Myocyte (in vitro differentiated cells): ENCODE measurements around the gene CDC42BPA. TPM values are rescaled to one million over a fixed set of nuclear protein-coding genes. Genes with fewer than 3 reads are reported as not detected.
A peak's percentile ranks its signal among the peaks of the same experiment; 100 is the strongest.
"Not testable (repeated sequence)": the region's sequence is repeated elsewhere in the genome, so short reads cannot be mapped to it uniquely, and the experiment has no call there.

ENCODE experiments used
- DNase-seq: peaks from one replicate; pipeline ENCODE4 v3.0.0-alpha.2; 2012; ENCODE audit warnings: low read depth
- polyA plus RNA-seq: library from polyadenylated mRNA; unstranded; fragments of >200 nt; gene quantifications from one replicate; pipeline ENCODE4 v1.2.1, GENCODE V29; 2012; ENCODE audit warnings: missing spikeins
- total RNA-seq: library from RNA; depleted of rRNA; stranded (reverse); fragments of >200 nt; gene quantifications from 2 replicates; pipeline ENCODE4 v1.2.3, GENCODE V29; 2014

CDC42BPA gene, protein sequence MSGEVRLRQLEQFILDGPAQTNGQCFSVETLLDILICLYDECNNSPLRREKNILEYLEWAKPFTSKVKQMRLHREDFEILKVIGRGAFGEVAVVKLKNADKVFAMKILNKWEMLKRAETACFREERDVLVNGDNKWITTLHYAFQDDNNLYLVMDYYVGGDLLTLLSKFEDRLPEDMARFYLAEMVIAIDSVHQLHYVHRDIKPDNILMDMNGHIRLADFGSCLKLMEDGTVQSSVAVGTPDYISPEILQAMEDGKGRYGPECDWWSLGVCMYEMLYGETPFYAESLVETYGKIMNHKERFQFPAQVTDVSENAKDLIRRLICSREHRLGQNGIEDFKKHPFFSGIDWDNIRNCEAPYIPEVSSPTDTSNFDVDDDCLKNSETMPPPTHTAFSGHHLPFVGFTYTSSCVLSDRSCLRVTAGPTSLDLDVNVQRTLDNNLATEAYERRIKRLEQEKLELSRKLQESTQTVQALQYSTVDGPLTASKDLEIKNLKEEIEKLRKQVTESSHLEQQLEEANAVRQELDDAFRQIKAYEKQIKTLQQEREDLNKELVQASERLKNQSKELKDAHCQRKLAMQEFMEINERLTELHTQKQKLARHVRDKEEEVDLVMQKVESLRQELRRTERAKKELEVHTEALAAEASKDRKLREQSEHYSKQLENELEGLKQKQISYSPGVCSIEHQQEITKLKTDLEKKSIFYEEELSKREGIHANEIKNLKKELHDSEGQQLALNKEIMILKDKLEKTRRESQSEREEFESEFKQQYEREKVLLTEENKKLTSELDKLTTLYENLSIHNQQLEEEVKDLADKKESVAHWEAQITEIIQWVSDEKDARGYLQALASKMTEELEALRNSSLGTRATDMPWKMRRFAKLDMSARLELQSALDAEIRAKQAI (N-terminal part only)
- 37.0 and 54.3 TPM in 2 replicates for total RNA-seq
- 16.0 TPM for polyA plus RNA-seq

GRCh38 chr1:227318016-227318852 is at the start of gene CDC42BPA:
Gene CDC42BPA (minus strand): TSS chr1:227318492. CDS start chr1:227317182, 1,310 bp downstream.
- DNase-seq = peak; percentile 94

GRCh38 chr1:227368009-227368408 is 49.7 kb upstream of the CDC42BPA start:
- no peak for DNase-seq

- no peak for DNase-seq
These were observed 47.5 kb upstream of the CDC42BPA start for GRCh38 chr1:227365473-227366431.

GRCh38 chr1:227364657-227365056 is 46.4 kb upstream of the CDC42BPA start:
- DNase-seq = no peak

DNA sequence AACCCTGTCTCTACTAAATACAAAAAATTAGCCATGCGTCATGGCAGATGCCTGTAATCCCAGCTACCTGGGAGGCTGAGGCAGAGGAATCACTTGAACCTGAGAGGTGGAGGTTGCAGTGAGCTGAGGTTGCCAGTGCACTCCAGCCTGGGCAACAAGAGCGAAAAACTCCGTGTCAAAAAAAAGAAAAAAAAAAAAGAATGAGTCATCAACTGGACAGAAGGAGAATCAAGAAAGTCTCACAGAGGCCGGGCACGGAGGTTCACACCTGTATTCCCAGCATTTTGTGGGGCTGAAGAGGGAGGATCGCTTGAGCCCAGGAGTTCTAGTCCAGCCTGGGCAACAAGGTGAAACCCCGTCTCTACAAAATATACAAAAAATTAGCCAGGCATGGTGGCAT is 45.5 kb upstream of the CDC42BPA start:
- DNase-seq = no peak

- no peak for DNase-seq
These were observed 43.7 kb upstream of the CDC42BPA start for GRCh38 chr1:227362039-227362438.

GRCh38 chr1:227357927-227358302 is 39.6 kb upstream of the CDC42BPA start:
- no peak for DNase-seq

- DNase-seq = peak; percentile 94
These were observed 39.1 kb upstream of the CDC42BPA start for GRCh38 chr1:227357171-227357926.

GRCh38 chr1:227356620-227357146 is 38.4 kb upstream of the CDC42BPA start:
- DNase-seq = no peak

GRCh38 chr1:227355542-227356245 is 37.4 kb upstream of the CDC42BPA start:
- no peak for DNase-seq

DNA sequence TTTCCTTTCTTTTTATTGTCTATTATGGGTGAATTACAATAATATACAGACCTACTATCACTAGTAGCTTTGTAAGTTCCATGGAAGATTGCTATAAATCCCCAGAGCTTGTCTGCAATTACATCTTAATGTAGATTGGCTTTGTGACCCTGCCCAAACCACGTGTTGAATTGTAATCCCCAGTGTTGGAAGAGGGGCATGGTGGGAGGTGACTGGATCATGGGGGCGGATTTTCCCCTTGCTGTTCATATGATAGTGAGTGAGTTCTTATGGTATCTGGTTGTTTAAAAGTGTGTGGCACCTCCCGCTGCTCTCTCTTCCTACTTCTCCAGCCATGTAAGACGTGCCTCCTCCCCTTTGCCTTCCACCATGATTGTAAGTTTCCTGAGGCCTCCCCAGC is 34.9 kb upstream of the CDC42BPA start:
- no peak for DNase-seq

DNA sequence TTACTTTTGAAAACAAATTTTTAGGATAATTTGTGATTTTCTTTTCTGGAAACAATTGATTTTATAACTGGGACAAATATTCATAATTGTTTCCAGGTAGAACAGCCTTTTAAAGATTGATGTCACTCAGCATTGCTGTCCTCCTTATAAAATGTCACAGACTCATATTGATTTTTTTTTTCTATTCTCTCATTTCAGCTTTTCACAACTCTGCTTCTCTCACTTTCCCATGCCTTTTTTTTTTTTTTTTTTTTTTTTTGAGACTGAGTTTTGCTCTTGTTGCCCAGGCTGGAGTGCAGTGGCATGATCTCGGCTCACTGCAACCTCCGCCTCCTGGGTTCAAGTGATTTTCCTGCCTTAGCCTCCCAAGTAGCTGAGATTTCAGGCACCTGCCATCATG is 33.9 kb upstream of the CDC42BPA start:
- DNase-seq = not testable (repeated sequence)

- DNase-seq = peak; percentile 52
These were observed 33.2 kb upstream of the CDC42BPA start for GRCh38 chr1:227351443-227351842.

- no peak for DNase-seq
These were observed 31.7 kb upstream of the CDC42BPA start for GRCh38 chr1:227349967-227350366.

- peak; percentile 64 for DNase-seq
These were observed 25.6 kb upstream of the CDC42BPA start for GRCh38 chr1:227343727-227344551.

GRCh38 chr1:227343206-227343605 is 24.9 kb upstream of the CDC42BPA start:
- DNase-seq = peak; percentile 9

GRCh38 chr1:227342075-227342829 is 24.0 kb upstream of the CDC42BPA start:
- DNase-seq = no peak
